GM12873 (cell line): ENCODE measurements around the gene C1orf141.

ENCODE experiments used
- TF ChIP-seq, protein P1 (sequence below): IDR thresholded peaks from 2 replicates; pipeline ENCODE4 v1.5.1; 2012; ENCODE audit warnings: low read depth, mild to moderate bottlenecking, moderate library complexity, low read length, control low read depth; ENCODE audit not compliant: insufficient read depth; ENCODE audit errors: missing control alignments

C1orf141 gene

DNA sequence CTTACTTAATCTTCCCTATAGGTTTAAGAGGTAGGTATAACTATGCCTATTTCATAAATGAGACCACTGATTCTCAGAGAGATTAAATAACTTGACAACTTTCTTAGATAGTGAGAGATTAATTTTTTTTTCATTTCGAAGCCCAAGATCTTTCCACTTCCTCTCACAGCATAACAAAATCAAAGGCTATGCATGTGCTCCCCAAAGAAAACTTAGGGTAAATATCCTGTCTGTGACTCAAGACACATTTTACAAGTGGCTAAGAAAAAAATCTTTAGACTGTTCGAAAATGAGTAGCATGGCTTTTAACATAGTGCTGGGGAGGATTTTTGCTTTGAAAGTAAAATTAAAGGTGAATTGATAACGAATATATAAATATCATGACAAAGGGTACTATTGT lies 8.2 kb upstream of the C1orf141 start:
- TF ChIP-seq, protein P1, sequence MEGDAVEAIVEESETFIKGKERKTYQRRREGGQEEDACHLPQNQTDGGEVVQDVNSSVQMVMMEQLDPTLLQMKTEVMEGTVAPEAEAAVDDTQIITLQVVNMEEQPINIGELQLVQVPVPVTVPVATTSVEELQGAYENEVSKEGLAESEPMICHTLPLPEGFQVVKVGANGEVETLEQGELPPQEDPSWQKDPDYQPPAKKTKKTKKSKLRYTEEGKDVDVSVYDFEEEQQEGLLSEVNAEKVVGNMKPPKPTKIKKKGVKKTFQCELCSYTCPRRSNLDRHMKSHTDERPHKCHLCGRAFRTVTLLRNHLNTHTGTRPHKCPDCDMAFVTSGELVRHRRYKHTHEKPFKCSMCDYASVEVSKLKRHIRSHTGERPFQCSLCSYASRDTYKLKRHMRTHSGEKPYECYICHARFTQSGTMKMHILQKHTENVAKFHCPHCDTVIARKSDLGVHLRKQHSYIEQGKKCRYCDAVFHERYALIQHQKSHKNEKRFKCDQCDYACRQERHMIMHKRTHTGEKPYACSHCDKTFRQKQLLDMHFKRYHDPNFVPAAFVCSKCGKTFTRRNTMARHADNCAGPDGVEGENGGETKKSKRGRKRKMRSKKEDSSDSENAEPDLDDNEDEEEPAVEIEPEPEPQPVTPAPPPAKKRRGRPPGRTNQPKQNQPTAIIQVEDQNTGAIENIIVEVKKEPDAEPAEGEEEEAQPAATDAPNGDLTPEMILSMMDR: no peak

- TF ChIP-seq, protein P1: no peak
Observed at GRCh38 chr1:67140460-67140859, 5.7 kb upstream of the C1orf141 start.

DNA sequence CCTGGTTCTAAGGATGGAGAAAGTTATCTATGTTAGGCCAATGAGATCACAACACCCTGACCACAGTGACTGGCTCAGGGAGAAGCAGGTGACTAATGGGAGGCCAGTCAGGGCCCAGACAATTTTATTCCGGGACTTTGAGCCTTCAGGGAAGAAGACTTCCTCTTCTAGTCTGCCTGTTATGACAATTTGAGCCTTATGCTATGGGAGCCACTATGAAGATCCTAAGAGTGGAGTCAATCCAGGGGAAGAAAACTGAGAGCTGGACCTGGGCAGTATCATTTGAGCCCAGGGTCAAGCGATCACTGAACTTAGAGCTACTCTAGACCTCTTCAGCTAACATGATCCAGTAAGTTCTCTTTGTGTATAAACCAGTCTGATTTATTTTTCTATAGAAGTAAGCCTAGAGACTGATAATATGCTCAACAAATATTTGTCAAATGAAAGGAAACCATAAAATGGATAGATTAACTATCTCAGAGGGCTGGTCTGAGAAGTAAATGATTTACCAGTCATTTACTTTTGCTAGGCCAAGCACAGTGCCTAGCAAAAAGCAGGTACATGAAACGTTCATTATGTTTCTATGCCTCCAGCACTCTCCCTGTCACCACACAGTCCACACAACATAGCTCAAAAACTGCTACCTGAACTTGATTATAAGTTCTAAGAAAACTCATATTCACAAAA lies 4.2 kb upstream of the C1orf141 start:
- TF ChIP-seq, protein P1: no peak

DNA sequence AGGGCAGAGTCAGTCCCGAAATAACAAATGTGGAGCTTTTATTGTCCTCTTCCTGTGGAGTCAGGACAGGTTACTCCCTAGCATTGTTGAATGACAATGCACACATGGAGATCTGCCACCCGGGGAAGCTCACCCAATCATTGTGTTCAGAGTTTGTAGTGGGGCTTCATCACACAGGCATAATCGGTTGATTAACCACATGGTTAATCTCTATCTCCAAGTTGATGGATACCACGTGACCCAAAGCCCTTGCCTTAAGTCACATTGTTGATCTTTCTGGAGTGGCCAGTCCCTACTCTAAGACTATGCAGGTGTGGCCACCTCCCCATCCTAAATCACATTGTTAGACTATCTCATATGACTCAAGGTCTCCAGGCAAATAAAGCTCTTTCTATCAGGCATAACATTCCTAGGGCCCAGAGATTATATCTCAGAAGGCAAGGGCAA lies 2.6 kb upstream of the C1orf141 start:
- TF ChIP-seq, protein P1: no peak

DNA sequence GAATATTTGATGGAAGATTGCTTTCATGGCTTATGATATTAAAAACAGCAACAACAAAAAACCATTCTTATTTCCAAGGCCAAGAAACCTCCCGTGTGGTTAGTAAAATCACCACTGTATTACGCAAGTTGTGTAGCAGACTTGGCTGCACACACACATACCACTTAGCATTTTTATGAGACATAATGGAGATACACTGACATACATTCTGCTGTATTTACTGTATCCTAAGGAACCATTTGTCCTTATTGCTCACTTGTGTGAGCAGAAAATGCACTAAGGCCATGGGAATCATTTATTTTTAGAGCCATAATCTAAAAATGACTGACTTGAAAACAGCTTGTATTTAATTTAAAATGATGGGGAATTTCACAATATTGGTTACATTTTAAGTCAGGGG lies 584 bp upstream of the C1orf141 start:
- TF ChIP-seq, protein P1: no peak

DNA sequence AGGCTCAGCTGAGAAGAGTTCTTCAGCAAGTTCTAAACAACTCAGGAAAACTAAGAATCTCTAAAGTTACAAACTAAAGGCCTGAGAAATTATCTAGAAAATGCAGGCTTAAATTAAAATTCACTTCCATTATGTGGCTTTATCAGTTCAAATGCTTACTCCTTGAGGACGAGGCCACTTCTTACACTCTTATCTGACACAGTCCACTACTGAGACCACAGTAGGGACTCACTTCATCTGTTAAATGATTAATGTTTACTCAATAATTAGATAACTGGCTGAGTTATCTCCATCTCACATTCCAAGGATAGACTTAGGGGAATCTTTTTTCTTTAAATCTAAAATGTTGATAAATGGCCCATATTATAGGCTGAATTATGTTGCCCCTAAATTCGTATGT lies 1.6 kb downstream of the C1orf141 start:
- TF ChIP-seq, protein P1: no peak

DNA sequence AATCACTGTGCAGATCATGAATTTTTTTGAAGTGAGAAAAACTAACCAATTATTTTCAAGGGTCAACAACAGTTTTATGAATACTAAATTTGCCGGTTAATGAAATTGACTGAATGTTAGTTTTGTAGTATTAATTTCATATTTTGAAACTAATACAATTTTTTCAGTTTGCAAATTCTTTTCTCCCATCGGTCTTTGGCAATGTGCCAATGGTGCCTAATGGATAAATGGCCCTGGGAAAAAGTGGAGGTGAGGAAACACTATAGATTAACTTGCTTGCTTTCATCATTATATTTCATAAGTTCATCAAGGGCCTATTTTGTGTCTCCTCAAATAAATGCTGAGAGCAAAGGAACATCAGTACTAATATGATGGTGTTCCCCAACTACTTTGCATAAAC lies 4.1 kb downstream of the C1orf141 start:
- TF ChIP-seq, protein P1: no peak
